Activated gamma-delta T cell treated with Interleukin-2 at 50 U/mL for 16 hours (primary cell): ENCODE results near the gene CERS1.

Experiments used
- DNase-seq: peaks from one replicate; pipeline ENCODE4 v3.0.0-alpha.2; 2020

CERS1 gene

GRCh38 chr19:18898607-18899408 lies 2.9 kb upstream of the CERS1 start:
- DNase-seq: no peak

DNA sequence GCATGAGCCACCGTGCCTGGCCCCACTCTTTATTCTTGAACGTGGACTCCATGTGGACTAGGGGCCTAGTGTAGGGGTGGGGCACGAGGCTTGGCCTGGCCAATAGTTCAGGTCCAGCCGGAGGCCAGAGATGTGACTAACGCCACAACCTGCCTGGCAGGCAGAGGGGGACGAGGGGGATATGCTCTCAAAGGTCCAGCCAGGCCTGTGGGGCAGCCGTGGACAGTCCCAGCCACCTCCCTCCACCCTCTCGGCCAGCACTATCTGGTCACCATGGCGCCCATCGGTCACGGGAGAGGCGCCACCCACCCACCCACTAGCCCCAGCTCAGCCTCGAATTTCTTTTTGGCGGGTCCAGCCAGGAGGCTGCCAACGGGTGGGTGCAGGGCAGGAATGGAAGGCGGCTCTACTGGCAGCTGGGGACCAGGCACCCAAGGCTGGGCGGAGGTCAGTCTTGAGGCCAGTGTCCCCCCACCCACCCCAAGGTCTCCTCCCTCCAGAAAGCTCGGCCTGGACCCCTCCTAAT lies 2.2 kb upstream of the CERS1 start:
- no peak for DNase-seq

- no peak for DNase-seq
Observed at GRCh38 chr19:18897094-18898029, 1.4 kb upstream of the CERS1 start.

DNA sequence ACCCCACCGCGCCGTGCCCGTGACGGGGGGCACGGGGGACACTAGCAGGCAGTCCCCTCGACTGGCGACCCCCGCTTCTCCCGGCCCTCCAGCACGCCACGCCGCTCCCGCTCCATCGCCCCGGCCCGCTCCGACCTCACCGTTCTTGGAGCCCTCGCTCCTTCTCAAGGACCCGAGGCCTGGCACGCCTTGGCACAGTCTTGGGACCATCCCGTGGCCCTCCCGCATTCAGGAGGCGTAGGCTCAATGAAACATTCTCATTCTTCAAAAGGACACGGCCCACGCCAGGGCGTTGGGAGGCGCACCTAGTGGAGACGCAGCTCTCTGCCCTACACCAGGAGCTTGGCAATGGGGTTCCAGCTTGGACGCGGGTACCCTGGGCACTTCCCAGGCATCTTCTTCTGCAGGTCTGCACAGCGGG lies 473 bp upstream of the CERS1 start:
- no peak for DNase-seq

- DNase-seq: no peak
Observed at GRCh38 chr19:18895038-18895823, 727 bp downstream of the CERS1 start.

- DNase-seq: no peak
Observed at GRCh38 chr19:18894254-18895037, 1.5 kb downstream of the CERS1 start.

- DNase-seq: no peak
Observed at GRCh38 chr19:18893587-18894253, 2.2 kb downstream of the CERS1 start.

- DNase-seq: no peak
Observed at GRCh38 chr19:18889949-18890745, 5.8 kb downstream of the CERS1 start.

DNA sequence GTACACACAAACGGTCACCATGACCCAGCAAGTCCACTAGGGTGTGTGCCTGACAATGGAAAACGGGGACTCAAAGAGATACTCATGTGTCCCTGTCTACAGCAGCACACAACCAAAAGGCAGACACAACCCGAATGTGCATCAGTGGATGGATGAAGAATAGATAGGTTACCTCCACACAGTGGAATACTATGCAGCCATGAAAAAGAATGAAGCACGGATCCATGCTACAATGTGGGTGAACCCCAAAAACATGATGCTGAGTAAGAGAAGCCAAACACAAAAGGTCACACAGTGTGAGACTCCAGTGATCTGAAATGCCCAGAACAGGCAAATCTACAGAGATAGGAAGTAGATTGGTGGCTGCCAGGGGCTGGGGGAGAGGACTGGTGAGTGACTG lies 9.0 kb downstream of the CERS1 start:
- no peak for DNase-seq

DNA sequence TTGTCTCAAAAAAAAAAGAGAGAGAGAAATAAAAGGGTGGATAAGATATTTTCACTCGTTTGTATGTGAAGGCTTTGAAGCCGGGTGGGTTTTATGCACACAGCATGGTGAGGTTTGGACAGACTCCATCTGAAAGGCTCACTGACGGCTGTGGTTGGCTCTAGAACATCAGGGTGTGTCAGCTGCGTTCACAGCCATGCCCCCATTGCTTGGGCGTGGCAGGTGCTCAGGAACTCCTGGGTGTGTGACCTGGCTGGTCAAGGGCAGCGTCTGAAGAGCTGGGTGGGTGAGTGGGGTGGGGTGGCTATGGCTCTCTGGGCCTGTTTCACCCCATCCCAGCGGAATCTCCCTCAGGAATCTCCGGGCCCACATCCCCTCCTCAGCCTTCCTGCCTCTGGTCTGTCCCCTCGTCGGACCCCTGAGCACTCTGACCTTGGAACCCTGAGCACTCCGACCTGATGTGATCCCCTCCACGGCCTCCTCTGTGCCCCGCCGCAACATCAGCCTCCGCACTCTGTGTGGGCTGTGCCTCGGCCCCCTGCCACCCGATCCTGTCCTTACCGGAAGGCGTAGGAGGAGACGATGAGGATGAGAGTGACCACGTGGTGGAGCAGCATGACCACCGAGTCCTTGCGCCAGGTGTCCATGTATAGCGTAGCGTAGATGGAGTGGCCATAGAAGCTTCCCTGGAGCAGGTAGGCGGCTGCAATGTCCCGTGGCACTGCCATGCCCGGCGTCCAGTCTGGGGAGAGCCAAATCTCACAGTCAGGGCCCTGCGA lies 12.2 kb downstream of the CERS1 start:
- no peak for DNase-seq

DNA sequence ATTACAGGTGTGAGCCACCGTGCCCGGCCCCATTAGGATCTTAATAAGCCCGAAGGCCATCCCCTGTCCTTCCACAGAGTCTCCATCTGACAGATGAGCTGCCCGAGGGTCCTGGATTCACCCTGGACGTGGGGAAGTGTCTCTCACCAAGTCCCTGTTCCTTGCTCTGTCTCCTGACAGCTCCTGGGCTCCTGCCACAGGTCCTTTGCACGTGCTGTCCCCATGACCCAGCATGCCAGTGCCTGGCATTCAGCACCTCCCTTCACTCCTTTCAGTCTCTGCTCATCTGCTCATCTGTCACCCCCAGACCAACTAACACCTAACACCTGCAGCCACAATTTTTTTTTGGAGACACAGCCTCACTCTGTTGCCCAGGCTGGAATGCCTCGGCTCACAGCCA lies 14.5 kb downstream of the CERS1 start:
- DNase-seq: no peak

GRCh38 chr19:18879579-18880373 lies 16.2 kb downstream of the CERS1 start:
- no peak for DNase-seq

- DNase-seq: no peak
Observed at GRCh38 chr19:18878858-18879578, 16.9 kb downstream of the CERS1 start.

- DNase-seq: no peak
Observed at GRCh38 chr19:18878058-18878797, 17.7 kb downstream of the CERS1 start.

- no peak for DNase-seq
Observed at GRCh38 chr19:18876865-18877264, 19.1 kb downstream of the CERS1 start.

- DNase-seq: no peak
Observed at GRCh38 chr19:18875726-18876125, 20.2 kb downstream of the CERS1 start.

GRCh38 chr19:18871543-18871942 lies 24.4 kb downstream of the CERS1 start:
- no peak for DNase-seq
